DMS114 treated with DMSO at 0.1 percent for 48 hours (cell line): ENCODE measurements around the gene WDR5B.
"Not testable (repeated sequence)": the region's sequence is repeated elsewhere in the genome, so short reads cannot be mapped to it uniquely, and the experiment has no call there.

Experiments used
- DNase-seq: peaks from one replicate; lab custom pipeline; 2025; ENCODE audit not compliant: unreplicated experiment; lab: John Stamatoyannopoulos, UW

The WDR5B gene

DNA sequence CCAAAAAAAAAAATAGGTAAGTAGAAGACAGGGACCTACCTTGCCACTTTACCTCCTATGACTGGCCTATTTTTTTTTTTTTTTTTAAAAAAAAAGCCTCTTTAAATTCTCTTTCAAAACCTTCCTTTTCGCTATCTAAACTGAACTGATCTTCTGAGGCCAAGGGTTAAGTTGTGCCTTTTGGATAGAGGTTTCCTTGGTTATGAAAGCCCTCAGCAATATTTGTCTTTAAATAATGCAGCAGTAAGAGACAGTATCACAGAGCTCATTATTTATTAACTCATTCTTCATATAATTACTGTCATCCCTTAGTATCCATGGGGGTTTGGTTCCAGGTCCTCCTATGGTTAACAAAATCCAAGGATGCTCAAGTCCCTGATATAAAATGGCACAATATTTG lies 41.8 kb downstream of the WDR5B start:
- DNase-seq, result no peak

DNA sequence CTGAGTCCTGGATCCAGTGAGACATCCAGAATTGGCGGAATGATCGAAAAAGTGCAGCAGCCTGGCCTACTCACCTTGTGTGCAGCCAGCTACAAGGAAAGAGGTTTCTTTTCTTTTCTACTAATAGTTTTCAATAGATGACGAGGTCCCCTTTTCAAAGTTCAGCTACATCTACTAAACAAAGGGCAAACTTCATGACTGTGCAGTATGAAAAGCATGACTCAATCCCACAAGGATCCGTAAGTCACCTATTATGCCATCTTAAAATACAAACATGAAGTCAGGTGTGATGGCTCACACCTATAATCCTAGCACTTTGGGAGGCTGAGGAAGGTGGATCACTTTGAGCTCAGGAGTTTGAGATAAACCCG lies 49.5 kb downstream of the WDR5B start:
- no peak for DNase-seq

DNA sequence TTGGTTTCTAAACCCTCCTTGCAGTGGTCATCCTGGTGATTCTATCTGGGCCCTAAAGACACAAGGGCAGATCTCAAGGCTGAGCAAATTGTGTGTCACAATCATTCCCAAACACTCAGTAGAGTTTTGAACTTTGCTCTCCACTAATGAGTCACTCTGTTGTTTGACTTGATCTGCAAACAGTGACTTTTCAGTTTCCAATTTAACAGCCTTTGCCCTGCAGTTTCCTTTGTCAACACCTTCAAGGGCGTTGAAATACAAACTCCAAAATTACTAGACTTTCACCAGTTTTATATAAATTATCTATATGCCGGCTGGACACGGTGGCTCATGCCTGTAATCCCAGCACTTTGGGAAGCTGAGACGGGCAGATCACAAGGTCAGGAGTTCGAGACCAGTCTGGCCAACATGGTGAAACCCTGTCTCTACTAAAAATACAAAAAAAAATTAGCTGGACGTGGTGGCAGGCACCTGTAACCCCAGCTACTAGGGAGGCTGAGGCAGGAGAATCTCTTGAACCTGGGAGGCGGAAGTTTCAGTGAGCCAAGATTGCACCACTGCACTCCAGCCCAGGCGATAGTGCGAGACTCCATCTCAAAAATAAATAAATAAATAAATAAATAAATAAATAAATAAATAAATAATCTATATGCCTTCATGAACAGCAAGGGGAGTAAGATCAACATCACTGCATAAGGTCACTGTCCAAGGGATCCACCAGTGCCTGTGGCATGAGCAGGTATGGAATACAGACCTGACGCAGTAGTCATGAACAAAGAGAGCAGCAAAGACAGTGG lies 50.1 kb downstream of the WDR5B start:
- not testable (repeated sequence) for DNase-seq

DNA sequence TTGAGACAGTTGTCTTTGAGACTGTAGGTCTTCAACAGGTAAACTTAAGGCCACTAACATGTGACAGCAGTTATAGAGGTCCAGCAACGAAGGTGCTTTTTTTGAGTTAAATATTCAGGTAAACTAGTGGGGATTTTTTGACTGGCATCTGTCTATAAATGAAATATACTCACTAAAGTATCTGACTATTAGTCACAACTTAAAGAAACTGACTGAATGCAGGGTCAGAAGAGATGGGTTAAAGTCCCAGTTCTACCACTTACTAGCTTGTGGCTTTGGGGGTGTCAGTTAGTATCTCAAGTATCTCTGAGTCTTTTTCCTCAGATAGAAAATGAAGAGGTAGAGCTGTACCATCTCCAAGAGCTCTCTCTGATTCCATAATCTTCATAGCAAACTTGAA lies 50.8 kb downstream of the WDR5B start:
- DNase-seq, result no peak

DNA sequence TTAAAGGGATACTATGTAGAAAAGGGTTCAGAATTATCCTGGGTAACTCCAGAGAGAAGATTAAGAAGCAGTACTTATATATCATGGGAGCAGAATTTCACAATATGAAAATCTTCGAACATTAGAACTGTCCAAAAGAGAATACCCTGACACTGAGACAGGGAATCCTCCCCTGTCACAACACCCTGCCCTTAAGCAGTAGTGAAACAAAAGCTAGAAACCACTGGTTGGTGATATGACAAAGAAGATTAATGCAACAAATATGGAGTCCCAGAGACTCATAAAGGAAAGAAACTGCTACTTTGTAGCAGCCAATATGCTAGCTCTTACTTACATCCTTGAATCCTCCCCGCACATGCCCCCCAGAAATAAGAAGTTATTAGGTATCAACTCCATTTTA lies 51.4 kb downstream of the WDR5B start:
- no peak for DNase-seq
